Measurements from ENCODE around the gene WAPL. TPM values are rescaled to one million over a fixed set of nuclear protein-coding genes. Genes with fewer than 3 reads are reported as not detected.
"Not testable (repeated sequence)": the region's sequence is repeated elsewhere in the genome, so short reads cannot be mapped to it uniquely, and the experiment has no call there.

Gene WAPL, protein sequence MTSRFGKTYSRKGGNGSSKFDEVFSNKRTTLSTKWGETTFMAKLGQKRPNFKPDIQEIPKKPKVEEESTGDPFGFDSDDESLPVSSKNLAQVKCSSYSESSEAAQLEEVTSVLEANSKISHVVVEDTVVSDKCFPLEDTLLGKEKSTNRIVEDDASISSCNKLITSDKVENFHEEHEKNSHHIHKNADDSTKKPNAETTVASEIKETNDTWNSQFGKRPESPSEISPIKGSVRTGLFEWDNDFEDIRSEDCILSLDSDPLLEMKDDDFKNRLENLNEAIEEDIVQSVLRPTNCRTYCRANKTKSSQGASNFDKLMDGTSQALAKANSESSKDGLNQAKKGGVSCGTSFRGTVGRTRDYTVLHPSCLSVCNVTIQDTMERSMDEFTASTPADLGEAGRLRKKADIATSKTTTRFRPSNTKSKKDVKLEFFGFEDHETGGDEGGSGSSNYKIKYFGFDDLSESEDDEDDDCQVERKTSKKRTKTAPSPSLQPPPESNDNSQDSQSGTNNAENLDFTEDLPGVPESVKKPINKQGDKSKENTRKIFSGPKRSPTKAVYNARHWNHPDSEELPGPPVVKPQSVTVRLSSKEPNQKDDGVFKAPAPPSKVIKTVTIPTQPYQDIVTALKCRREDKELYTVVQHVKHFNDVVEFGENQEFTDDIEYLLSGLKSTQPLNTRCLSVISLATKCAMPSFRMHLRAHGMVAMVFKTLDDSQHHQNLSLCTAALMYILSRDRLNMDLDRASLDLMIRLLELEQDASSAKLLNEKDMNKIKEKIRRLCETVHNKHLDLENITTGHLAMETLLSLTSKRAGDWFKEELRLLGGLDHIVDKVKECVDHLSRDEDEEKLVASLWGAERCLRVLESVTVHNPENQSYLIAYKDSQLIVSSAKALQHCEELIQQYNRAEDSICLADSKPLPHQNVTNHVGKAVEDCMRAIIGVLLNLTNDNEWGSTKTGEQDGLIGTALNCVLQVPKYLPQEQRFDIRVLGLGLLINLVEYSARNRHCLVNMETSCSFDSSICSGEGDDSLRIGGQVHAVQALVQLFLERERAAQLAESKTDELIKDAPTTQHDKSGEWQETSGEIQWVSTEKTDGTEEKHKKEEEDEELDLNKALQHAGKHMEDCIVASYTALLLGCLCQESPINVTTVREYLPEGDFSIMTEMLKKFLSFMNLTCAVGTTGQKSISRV (N-terminal part only)
- 33.0 TPM for polyA plus RNA-seq (2013, experiment 1 of 2; ENCODE audit: insufficient read length)
- 25.7 TPM for polyA plus RNA-seq (2013, experiment 2 of 2; ENCODE audit: insufficient read length)

DNA sequence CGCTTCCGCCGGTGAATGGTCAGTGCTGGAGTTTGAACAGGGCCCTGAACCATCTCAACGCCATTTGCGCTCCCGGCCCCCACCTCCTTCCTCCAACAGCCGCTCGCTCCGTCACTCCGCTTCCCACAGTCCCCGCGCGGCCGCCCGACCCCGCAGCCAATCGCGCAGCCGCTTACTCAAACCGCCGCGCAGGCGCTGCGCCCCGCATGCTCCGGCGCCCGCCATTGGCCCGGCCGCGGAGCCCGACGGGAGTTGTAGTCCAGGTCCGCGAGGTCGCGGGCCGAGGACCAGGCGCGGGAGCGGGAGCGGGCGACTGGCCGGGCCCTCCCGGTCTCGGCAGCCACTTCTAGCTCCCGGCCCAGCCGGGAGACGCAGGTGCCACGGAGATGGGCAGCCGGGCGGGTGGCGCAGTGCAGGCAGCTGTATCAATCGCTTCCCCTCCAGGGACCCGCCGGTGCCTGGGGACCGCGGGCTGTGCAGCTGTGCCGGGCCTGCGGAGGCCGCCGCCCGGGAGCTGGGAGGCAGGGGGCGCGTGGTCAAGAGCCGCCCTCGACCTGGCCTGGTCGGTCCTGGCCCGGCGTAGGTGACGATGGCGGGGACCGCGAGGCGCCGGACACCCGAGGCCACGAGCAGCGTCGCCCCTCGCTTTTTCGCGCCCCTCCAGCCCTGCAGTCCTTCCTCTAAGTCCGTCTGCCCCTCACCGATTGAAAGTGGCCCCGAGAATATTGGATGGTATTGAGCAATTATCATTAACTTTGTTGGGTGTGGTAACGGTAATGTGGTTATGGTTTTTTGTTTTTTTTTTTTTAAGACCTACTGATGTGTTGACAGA is at the start of gene WAPL:
Gene WAPL (minus strand): TSS at position 115 of the 832 bp plus-strand sequence. CDS start 3,723 bp downstream, outside the sequence.
- peak; percentile 92 for DNase-seq

DNA sequence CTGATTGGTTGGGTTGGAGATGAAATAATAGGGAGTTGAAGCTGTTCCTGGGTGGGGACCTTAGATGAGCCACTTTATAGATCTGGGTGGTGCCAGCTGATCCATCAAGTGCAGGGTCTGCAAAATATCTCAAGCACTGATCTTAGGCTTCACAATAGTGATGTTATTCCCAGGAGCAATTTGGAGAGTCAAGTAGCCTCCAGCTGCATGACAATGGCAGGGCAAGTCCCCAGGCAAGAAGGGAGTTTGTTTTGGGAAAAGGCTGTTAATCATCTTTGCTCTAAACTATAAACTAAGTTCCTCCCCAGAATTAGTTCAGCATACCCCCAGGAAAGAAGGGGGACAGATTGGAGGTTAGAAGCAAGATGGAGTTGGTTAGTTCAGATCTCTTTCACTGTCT is 47.7 kb upstream of the WAPL start:
- DNase-seq: no peak

DNA sequence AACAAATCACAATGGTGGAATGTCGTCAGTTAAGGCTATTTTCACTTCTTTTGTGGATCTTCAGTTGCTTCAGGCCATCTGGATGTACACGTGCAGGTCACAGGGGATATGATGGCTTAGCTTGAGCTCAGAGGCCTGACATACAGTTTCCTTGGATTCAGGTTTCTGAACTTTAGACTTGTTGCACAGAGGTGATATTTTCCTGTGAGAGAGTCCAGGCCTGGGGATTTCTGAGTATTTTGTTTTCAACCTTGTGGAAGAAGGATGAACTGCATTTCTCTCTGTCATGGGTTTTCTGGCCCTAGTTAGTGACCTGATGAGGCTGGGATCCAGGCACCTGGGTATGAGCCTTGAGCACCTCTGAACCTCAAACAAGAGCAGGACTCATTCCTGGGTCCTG is 44.9 kb upstream of the WAPL start:
- DNase-seq: not testable (repeated sequence)

DNA sequence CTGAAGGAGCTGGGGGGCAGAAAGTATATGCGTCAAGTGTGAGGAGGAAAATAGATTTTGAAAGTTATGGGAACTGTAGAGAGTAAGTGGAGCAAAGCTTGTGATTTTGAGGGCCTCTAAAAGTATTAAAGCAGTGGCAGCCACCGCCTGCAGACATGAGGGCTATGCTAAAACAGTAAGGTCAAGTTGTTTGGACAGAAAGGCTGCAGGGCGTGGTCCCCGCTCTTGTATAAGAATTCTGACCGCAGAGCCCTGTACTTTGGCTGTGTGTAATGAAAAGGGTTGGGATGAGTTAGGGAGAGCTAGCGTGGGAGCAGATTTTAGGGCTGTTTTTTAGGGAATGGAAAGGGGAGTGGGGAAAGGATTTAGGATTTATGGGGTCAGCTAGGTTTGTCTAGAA is 41.7 kb upstream of the WAPL start:
- not testable (repeated sequence) for DNase-seq

DNA sequence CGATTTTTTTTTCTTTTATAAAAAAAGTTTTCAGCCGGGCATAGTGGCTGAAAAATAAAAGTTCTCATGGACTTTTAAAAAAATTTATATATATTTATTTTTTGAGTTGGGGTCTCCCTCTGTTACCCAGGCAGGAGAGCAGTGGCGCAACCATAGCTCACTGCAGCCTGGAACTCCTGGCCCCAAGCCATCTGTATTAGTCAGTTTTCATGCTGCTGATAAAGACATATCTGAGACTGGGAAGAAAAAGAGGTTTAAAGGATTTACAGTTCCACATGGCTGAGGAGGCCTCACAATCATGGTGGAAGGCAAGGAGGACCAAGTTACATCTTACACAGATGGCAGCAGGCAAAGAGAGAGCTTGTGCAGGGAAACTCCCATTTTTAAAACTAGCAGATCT is 37.1 kb upstream of the WAPL start:
- peak; percentile 32 for DNase-seq

DNA sequence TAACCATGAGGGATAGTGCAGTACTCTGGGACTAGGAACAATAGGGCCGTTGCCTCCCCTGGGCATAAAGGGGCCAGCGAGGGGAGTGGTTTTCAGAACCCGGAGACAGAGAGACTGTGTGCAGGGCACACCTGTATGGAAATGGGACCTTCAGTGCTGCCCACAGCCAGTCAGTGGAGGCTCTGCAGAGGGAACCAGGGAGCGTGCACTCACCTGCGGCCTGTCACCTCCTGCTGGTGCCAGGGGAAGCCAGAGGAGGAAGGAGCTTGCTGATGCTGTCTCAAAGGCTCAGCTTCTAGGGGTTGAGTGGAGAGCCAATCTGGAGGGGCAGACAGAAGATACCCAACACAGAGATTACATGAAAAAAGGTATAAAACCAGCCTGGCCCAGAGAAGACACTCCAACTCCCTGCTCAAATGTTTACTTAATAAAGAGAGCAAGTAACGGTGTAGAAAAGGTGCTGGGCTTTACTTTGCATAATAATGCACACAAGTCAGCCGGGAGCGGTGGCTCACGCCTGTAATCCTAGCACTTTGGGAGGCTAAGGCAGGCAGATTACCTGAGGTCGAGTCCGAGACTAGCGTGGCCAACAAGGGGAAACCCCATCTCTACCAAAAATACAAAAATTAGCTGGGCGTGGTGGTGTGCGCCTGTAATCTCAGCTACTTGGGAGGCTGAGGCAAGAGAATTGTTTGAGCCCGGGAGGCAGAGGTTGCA is 35.5 kb upstream of the WAPL start:
- no peak for DNase-seq

DNA sequence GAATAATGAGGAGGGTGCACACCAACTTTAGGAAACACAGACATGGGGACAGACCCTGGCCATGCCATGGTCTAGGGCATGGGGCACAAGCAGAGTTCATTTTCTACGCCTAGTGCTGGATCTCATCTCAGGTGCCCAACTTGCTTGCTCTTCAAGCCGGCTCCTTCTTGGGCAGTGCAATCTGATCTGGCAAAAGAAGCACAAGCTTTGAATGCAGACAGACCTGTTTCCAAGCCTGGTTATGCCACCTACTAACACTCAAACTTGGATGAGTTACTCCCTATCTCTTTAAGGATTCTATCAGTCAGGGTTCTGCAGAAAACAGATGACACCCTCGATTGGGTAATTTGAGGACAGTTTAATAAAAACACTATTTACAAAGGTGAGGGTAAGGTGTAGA is 34.9 kb upstream of the WAPL start:
- DNase-seq: no peak

DNA sequence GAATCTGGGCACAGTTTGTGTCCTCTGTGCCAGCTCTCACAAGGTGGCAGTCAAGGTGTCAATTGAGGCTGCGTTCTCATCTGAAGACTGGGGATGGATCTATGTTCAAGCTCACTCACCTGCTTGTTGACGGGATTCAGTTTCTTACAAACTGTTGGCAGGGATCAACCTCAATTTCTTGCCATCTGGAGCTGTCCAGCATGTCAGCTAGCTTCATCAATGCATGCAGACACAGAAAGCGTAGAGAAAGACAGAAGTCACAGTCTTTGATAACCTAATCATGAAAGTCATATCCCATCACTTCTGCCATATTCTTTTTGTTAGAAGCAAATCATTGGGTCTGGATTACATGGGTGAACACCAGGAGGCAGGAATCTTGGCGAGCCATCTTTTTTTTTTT is 32.0 kb upstream of the WAPL start:
- DNase-seq: no peak

DNA sequence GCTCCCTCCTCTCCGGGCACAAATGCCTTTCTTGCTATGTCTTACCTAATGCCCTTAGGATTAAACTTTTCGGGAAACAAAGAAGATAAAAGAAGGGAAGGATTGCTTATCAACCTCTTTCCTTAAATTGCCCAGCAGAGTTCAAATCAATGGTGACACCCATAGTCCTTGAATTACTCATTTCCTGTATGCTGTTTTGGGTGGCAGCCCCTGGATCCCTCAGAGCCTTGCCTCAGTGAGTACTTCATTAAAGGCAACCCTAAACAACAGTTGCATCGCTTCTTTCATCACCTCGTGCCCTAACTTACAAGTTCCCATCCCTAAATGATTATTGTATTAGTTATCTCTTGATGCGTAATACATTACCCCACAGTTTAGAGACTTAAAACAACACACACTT is 31.6 kb upstream of the WAPL start:
- DNase-seq: peak; percentile 13

DNA sequence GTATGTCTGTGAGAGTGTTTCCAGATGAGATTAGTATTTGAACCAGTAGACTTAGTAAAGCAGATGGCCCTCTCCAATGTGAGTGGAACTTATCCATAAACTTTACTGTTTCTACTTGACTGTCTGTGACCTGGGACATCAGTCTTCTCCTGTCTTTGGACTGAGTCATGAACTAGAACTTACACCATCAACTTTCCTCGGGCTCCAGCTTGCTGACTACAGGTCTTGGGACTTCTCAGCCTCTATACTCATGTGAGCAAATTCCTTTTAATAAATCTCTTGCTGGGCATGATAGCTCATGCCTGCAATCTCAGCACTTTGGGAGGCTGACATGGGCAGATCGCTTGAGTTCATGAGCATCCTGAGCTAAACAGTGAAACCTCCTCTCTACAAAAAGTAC is 25.7 kb upstream of the WAPL start:
- DNase-seq: no peak

DNA sequence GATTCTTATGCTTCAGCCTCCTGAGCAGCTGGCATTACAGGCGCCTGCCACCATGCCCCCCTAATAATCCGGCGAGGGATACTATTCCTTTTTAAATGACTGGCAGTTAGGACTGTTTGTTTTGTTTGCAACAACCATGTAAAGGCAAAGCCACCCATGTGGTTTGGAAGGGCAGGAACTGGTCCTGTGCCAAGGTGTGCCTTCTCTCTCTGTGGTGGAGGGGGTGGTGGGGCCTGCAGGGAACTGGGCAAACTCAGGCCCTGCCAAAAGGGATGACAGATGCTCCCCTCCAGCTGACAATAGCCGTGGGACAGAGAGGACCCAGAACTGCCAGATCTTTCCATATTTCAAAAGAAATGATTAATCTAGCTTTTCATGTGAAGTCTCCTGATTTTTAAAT is 23.5 kb upstream of the WAPL start:
- no peak for DNase-seq

DNA sequence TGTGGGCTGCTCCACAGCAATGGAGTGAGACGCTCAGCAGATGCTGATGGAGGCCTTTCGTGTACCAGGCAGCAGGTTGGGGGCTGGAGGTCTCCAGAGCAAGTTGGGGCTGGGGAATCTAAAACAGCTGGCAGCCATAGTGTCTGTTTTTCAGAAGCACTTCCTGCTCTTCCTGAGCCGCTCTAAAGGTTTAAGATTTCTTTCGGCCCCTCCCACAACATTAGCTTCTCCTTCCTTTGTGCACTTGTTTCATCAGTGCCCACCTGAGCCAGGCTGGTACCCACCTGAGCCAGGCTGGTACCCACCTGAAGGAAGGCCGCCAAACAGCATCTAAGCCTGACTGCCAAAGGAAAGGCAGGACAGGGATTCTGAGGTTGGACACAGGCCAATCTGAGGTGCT is 18.4 kb upstream of the WAPL start:
- DNase-seq: no peak

DNA sequence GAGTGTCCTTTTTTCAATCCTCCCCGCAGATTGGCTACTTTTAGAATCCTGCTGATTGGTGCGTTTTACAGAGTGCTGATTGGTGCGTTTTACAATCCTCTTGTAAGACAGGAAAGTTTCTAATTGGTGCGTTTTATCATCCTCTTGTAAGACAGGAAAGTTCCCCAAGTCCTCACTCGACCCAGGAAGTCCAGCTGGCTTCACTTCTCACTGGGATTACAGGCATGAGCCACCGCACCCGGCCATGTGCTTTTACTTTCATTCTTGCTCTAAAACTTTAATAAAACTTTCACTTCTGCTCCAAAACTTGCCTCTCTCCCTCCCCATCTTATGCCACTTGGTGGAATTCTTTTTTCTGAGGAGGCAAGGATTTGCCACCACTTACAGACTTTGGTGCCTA is 17.0 kb upstream of the WAPL start:
- no peak for DNase-seq

DNA sequence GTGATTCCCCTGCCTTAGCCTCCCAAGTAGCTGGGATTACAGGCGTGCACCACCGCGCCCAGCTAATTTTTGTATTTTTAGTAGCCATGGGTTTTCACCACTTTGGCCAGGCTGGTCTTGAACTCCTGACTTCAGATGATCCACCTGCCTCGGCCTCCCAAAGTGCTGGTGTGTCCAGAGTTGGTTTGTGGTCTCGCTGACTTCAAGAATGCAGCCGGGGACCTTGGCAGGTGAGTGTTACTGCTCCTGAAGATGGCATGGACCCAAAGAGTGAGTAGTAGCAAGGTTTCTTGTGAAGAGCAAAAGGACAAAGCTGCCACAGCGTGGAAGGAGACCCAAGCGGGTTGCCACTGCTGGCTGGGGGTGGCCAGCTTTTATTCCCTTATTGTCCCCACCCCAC is 16.4 kb upstream of the WAPL start:
- not testable (repeated sequence) for DNase-seq

DNA sequence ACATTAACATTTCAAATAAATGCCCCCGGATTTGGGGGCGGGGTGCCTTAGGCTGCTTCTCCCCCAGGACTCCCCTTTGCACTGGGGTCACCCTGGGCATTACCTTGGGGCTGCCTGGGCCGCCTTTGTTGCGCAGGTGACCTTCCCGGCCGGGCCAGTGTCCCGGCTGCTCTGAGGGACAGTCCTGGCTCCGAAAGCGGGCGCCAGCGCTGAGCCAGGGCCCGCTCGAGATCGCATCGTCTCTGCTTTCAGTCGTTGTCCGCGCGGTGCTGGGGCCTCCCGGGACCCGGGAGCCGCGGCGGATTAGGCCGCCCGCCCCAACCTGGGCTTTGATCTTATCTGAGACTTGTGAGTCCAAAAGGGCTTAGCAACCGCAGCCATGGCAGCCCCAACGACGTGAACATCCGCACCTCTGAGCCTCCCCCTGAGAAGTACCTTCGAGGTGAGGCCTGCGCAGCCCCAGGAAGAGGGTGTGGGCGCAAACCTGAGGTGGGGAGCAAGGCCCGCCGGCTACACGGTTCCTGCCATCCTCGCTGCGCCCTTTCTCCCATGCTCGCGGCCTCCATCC is 14.8 kb upstream of the WAPL start:
- DNase-seq: no peak

DNA sequence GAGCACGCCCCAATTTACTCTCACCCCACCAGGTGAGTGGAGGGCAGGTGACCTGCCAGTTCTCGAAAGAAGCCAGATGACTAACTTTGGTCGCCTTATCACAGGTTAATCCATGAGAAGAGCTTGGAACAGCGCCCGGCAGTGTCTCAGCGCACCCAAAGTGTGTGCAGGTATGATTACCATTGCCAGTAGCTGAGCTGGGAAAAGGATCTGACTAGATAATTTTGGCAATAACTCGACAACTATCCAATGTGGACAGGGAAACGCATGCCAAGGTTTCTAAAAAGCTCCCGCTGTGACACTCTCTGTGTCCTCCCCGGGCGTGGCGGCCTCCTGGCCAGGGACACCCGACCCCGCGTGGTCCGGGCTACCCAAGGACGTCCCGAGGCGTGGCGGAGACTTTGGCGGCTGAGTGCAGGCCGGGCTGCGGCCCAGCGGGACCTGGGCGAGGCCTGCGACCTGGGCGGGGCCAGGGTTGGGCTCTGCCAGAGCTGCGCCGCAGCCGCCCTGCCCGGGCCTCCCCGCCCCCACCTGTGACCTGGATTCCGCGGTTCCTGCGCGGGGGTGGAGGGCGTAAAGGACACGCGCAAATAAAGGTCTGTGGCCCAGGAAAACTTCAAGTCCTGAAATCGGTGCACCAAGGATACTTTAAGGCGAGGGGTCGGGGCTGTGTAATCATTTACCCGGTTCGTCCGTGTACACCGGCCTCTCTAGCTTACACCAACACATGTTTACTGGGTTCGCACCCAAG is 13.7 kb upstream of the WAPL start:
- DNase-seq: no peak

DNA sequence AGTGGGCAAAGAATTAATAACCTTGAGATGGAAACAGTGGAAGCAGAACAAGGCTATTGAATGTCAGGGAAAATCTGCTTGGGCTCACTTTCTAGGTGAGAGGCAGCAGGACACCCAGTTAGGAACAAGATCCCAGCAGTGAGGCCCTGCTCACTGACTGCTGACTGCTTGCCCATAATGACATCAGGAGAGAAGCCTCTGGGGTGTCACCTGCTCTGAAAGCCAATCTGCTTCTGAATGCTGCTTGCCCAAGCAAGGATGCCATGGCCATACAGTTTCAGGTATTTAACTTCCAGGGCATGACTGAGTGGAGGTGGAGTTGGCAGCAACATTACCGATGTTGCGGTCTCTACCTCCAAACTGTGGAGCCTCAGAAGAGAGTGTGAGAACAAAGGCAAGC is 11.7 kb upstream of the WAPL start:
- DNase-seq: no peak

DNA sequence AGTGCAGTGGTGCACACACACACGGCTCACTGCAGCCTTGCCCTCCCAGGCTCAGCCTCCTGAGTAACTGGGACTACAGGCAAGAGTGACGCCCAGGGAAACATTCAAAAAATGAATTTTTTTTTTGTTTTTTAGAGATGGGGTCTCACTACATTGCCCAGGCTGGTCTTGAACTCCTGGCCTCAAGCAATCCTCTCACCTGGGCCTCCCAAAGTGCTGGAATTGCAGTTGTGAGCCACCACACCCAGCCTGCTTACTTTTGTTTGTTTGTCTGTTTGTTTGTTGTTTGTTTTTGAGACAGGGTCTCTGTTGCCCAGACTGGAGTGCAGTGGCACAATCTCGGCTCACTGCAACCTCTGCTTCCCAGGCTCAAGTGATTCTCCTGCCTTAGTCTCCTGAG is 7.1 kb upstream of the WAPL start:
- DNase-seq: not testable (repeated sequence)

DNA sequence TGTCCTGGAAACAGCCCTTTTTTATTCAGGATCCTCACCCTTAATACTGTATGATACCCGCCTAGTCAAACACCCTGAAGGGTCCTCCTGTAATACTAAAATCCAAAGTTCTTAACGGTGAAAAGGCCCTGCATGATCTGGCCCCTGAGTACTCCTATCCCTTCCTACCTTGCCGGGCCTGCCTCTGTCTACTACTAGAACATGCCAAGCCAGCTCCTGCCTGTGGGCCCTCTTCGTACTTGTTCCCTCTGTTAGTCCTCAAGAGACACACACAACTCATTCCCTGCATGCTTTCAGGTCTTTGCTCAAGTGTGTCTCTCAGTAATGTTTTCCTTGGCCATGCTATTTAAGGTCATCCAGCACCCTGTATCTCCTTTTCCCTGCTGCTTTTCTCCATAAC is 5.0 kb upstream of the WAPL start:
- no peak for DNase-seq

DNA sequence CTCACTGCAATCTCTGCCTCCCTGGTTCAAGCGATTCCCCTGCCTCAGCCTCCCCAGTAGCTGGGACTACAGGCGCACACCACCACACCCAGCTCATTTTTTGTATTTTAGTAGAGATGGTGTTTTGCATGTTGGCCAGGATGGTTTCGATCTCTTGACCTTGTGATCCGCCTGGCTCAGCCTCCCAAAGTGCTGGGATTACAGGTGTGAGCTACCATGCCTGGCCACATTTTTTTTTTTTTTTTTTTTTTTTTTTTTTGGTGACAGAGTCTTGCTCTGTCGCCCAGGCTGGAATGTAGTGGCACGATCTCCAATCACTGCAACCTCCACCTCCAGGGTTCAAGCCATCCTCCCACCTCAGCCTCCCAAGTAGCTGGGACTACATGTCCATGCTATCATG is 4.1 kb upstream of the WAPL start:
- not testable (repeated sequence) for DNase-seq

Measured in fibroblast of skin of back (primary cell).